Adrenal gland (tissue), 12 donors: Measurements from ENCODE around the gene LYSMD1. TPM values are rescaled to one million over a fixed set of nuclear protein-coding genes. Genes with fewer than 3 reads are reported as not detected.

Experiments
- DNase-seq, 7 donors: peaks; one replicate each; pipeline ENCODE4 v3.0.0-alpha.2; 2019 to 2020
- H3K27ac ChIP-seq, 5 donors: fragments of 200-600 bp; sonication (generic) in 4 of 5; 1 replicate in 3 of 5; 2 replicates in 2 of 5; pipeline versions ENCODE4 v1.5.1 to v1.8.0; 2016 to 2020; ENCODE audit warnings: mild to moderate bottlenecking in 1 of 5
- H3K27me3 ChIP-seq: fragments of 200-600 bp; 2 replicates; pipeline ENCODE4 v1.8.0; 2021
- H3K36me3 ChIP-seq, 2 donors: fragments of 200-600 bp; replicated peaks in 1 of 2; 1 replicate in 1 of 2; 2 replicates in 1 of 2; pipeline versions ENCODE4 v1.5.1 to v1.8.0; 2018 to 2022
- H3K4me1 ChIP-seq, 2 donors: fragments of 200-600 bp; replicated peaks in 1 of 2; 1 replicate in 1 of 2; 2 replicates in 1 of 2; pipeline versions ENCODE4 v1.5.1 to v1.8.0; 2018 to 2021
- H3K4me3 ChIP-seq, 4 donors: fragments of 200-600 bp; sonication (generic) in 3 of 4; one replicate each; pipeline ENCODE4 v1.5.1; 2016 to 2018
- H3K9me3 ChIP-seq, 3 donors: fragments of 200-600 bp; sonication (generic) in 1 of 3; replicated peaks in 1 of 3; 1 replicate in 2 of 3; 2 replicates in 1 of 3; pipeline versions ENCODE4 v1.5.1 to v1.8.0; 2016 to 2021
- CTCF ChIP-seq, 6 experiments: fragments of 450-650 bp in 4 of 6; fragments of 200-600 bp in 2 of 6; sonication (generic) in 1 of 6; IDR thresholded peaks; 1 replicate in 5 of 6; 2 replicates in 1 of 6; pipeline versions ENCODE4 v1.5.1 to v1.8.0; 2016 to 2021; ENCODE audit warnings: antibody characterized with exemption in 6 of 6, mild to moderate bottlenecking in 2 of 6, moderate library complexity in 1 of 6
- POLR2A ChIP-seq, 2 donors: fragments of 450-650 bp; IDR thresholded peaks; one replicate each; pipeline ENCODE4 v1.6.1; 2017; ENCODE audit warnings: antibody characterized with exemption in 2 of 2, mild to moderate bottlenecking in 2 of 2, moderate library complexity in 1 of 2
- WGBS, 4 donors: extraction: QIAGEN DNeasy Blood & Tissue Kit in 2 of 4; methylation state at CpG; one replicate each; pipeline versions ENCODE4 v1.1.5 to v1.1.7; 2013 to 2017; 5-methylcytosine and 5-hydroxymethylcytosine counted together
- intact Hi-C, 2 donors: fragments of 100-400 bp; cut with DNase I; formaldehyde crosslinking; loops; one replicate each; pipeline versions ENCODE4 v1.14.1 to v1.15.0; 2022 to 2023
- polyA plus RNA-seq, 3 donors: library from polyadenylated mRNA; stranded (reverse); fragments of 200-250 nt in 2 of 3; fragments of 350-450 nt in 1 of 3; fragmentation: Illumina TruSeq in 1 of 3; extraction: RNeasy Lipid Tissue Mini Kit (QIAGEN cat#74804) in 1 of 3; gene quantifications; one replicate each; pipeline ENCODE4 v1.2.3, GENCODE V29; 2013 to 2014
- total RNA-seq, 9 donors: library from RNA; depleted of rRNA in 4 of 9; stranded (reverse); fragments of >200 nt in 4 of 9; fragments of 120-200 nt in 1 of 9; fragmentation: NEBNext Ultra II Directional in 1 of 9; extraction: Animal tissue kit (Norgen Biotek cat#: 25700) in 1 of 9; gene quantifications; one replicate each; pipeline versions ENCODE4 v1.1.0 to v1.2.4, GENCODE V29; 2013 to 2023
- donor health status: healthy with polysubstance abuse.
- donor health status: Bipolar disorder and iron deficiency.
- donor health status: DM: yes; HTN: yes; CAD: no.
- donor health status: DM: no; HTN: no; CAD: no.
- donor health status: DM: no; HTN: no; CAD: no.
- donor health status: DM: yes; HTN: yes; CAD: no.

Gene LYSMD1
- total and polyA plus RNA-seq, 12 donors, result 4.4 to 21.5 (median 12.9) TPM

- TF ChIP-seq POLR2A (IDR thresholded peaks at IDR 0.05), result no peak
- no peak for TF ChIP-seq CTCF (IDR thresholded peaks at IDR 0.05)
- H3K36me3 ChIP-seq, result peaks cover 0 to 52% of the 10 kb centered on the region in 2 donors
- intact Hi-C loops, result no loop called here
- no peaks in the 10 kb centered on the region for H3K27me3 ChIP-seq
- no peak overlapping the region for H3K4me3 ChIP-seq
- no peaks in the 10 kb centered on the region for H3K9me3 ChIP-seq
- no peak for DNase-seq
- no peak overlapping the region for H3K27ac ChIP-seq
- WGBS, 4 donors, result 68 to 98% (median 87%) methylated on average over 4 to 5 of the region's 5 CpGs
- peaks cover 6 to 10% of the 10 kb centered on the region in 2 donors for H3K4me1 ChIP-seq
Measured at GRCh38 chr1:151171190-151171589, 5.5 kb upstream of the LYSMD1 start.

DNA sequence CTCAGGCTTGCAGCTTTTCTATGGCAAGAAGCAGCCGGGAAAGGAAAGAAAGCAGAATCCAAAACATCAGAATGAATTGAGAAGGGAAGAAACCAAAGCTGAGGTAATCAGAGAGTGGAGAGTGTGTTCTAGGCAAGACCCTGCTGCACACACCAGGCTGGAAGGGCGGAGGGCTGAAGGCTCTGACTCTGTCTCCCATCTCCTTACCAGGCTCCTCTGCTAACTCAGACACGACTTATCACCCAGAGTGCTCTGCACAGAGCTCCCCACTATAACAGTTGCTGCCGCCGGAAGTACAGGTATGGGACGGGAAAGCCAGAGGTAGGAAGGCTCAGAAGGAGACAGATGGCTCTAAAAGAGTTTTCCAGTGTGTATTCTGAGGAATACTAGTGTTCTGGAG, 1.4 kb upstream of the LYSMD1 start:
- Histone ChIP-seq H3K4me3 (peak overlapping the region in 1 of 4 donors; percentile 75), H3K4me1 (peaks cover 14 to 22% of the 10 kb centered on the region in 2 donors)
- 81 to 89% (median 85%) methylated on average over 6 of the region's 6 CpGs for WGBS, 4 donors

DNA sequence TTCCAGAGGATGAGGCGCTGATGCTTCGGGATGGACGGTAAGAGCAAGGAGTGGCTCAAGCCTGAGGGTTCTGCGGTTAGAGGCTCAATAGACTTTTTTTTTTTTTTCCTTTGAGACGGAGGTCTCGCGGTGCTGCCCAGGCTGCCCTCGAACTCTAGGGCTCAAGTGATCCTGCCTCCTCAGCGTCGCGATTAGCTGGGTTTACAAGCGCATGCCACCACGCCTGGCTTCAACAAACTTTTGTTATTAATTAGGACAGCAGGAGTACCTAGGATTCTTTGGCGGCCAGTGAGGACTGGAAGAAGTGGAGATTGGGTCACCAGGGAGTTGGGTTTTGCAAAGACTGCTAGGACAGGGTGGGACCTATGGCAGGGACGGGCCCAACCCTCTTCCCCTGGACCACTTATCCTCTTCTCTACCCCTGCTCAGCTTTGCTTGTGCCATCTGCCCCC, 829 bp upstream of the LYSMD1 start:
- Histone ChIP-seq H3K4me1 (peaks cover 14 to 22% of the 10 kb centered on the region in 2 donors), H3K4me3 (peak overlapping the region; percentile 20 to 75 (median 69)), H3K36me3 (peaks cover 0 to 46% of the 10 kb centered on the region in 2 donors), H3K27me3 (no peaks in the 10 kb centered on the region), H3K27ac (peak overlapping the region in 4 of 5 donors; percentile 45 to 83 (median 74)), H3K9me3 (no peaks in the 10 kb centered on the region)
- DNase-seq, result peak in 2 of 7 donors; percentile 29 to 40
- WGBS, 4 donors, result 2 to 5% (median 4%) methylated on average over 15 of the region's 15 CpGs
- intact Hi-C loops, result no loop called here
- TF ChIP-seq CTCF (IDR thresholded peaks at IDR 0.05) (no peak), POLR2A (IDR thresholded peaks at IDR 0.05) (no peak)

More for the DNA sequence above, 1.4 kb upstream of the LYSMD1 start:
- TF ChIP-seq POLR2A (IDR thresholded peaks at IDR 0.05), result no peak
- TF ChIP-seq CTCF (IDR thresholded peaks at IDR 0.05), result no peak
- H3K27ac ChIP-seq, result no peak overlapping the region
- no peaks in the 10 kb centered on the region for H3K9me3 ChIP-seq
- intact Hi-C loops, result no loop called here
- H3K27me3 ChIP-seq, result no peaks in the 10 kb centered on the region
- no peak for DNase-seq
- peaks cover 0 to 40% of the 10 kb centered on the region in 2 donors for H3K36me3 ChIP-seq

- peak; percentile 49 to 80 (median 57) for DNase-seq
- peak overlapping the region; percentile 58 to 89 (median 65) for H3K27ac ChIP-seq
- H3K4me1 ChIP-seq, result peaks cover 14 to 22% of the 10 kb centered on the region in 2 donors
- intact Hi-C loops, result no loop called here
- H3K4me3 ChIP-seq, result peak overlapping the region; percentile 36 to 75 (median 56)
- H3K9me3 ChIP-seq, result no peaks in the 10 kb centered on the region
- TF ChIP-seq CTCF (IDR thresholded peaks at IDR 0.05) (no peak), POLR2A (IDR thresholded peaks at IDR 0.05) (no peak)
- 1 to 9% (median 7%) methylated on average over 9 to 15 of the region's 15 CpGs for WGBS, 4 donors
- H3K27me3 ChIP-seq, result no peaks in the 10 kb centered on the region
- H3K36me3 ChIP-seq, result peaks cover 0 to 48% of the 10 kb centered on the region in 2 donors
Measured at GRCh38 chr1:151165281-151165737, 393 bp downstream of the LYSMD1 start.
